GM18499 (cell line): Measurements from ENCODE around the gene RALGAPA2.

Experiments
- ATAC-seq: cut with Tn5 transposase; IDR thresholded peaks from one replicate; pipeline ENCODE4 v1.9.1; 2021; ENCODE audit warnings: moderate number of reproducible peaks; ENCODE audit not compliant: insufficient read depth, unreplicated experiment

Gene RALGAPA2

DNA sequence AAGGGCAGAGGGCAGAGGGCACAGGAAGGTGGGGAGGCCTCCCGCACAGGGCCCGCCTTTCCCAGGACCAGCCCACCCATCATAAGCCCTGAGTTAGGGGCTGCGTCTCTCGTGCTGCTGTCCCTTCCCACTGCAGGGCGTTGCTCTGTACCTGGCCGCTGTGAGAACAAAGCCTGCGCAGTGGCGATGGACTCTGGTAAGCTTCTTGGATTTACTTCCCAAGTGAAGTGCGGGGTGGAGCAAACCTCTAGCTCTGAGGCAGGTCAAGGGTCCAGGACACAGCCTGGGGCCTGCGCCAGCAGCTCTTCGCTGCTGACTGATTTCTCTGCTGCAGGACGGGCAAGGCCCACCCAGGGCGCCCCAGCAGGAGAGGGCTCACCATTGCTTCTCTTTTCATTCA, 320.7 kb downstream of the RALGAPA2 start:
- ATAC-seq: no peak

DNA sequence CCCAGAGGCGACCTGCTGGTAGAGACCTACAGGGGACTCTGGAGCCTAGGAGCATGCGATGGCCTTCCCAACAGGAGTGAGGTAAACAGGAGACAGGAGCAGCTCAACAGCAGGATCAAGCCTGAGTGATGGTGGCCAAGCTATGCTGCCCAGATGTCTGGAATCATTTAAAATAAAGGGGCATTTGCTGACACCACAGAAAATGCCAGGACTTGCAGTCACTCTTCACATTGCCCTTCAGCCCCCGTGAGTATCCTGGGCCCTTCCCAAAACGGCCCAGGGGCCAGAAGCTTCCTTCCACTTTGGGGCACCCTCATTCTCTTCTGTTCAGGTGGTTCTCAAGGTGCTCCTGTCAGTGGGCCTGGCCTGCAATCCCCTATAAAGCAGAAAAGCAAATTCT, 321.3 kb downstream of the RALGAPA2 start:
- ATAC-seq: no peak

DNA sequence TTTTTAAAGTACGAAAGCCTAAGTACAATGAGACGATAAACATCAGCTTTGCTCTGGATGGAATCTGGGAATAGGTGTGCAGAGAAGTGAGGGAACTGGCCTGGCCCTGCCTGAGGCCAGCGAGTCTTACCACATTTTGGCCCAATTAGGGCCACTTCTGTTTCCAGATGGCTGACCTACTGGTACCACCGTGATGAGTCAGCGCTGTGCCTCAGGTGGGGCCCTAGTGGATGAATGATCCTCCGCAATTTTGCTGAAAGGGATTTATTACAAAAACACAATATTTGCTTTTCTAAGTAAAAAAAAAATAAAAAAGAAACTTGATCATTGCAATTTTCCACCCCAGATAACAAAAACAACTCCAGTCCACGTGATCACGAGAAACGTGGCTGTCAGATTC, 322.1 kb downstream of the RALGAPA2 start:
- ATAC-seq: no peak

DNA sequence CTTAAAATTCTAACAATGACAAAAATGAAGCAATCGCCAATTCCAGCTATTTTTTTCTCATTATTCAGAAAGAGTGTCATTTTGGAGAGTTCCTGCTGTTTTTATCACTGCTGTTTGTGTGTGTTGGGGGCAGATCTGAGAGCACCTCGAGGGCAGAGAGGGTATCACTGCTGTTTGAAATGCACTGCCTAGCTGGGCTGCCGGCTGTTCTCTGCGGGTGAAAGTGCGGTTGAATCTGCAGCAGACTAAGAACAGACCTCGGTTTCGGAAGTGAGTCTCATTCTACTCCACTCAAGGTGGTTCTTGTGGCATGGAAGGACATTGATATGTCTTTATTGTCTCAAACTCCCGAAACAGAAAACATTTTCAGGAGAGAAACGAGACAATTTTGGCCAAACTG, 326.3 kb downstream of the RALGAPA2 start:
- ATAC-seq: no peak

DNA sequence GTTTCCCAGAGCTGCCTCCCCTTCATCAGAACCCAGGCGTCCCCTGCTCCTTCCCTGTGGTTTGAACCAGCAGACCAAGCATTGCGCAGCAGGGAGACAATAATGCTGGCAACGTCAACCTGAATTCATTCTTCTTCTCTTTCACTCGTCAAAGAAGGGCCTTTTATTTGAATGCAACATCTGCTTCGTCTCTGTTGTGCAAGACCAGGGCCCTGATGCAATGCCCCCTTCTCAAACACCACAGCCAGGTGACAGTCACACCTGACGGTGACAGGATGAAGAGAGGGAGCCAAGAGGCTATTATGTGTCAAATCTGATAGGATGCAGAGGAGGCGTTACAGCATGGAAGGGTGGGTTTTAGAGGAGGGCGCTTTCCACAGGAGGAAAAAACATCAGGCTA, 336.6 kb downstream of the RALGAPA2 start:
- no peak for ATAC-seq

DNA sequence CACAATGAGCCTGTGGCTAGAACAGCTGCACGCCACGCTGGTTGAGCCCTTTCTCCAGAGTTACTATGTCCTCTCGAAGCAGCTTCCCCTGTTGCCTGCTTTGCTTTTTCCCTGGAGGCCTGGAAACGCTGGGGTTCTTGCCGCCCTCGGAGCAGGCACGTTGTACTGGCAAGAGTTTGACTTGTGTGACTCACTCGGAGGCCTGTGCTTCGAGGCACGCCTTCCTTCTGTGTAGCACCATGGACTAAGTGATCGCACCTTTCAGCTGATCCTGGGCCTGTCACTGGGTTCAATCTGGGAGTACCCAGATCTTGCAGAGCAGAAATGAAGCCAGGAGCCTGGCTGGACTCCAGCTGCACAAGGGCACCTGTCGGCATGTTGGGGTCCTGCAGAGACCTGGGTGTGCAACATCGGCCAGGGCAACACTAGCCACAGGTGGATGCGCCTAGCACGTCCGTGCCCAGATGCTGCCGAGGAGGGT, 339.3 kb downstream of the RALGAPA2 start:
- no peak for ATAC-seq

DNA sequence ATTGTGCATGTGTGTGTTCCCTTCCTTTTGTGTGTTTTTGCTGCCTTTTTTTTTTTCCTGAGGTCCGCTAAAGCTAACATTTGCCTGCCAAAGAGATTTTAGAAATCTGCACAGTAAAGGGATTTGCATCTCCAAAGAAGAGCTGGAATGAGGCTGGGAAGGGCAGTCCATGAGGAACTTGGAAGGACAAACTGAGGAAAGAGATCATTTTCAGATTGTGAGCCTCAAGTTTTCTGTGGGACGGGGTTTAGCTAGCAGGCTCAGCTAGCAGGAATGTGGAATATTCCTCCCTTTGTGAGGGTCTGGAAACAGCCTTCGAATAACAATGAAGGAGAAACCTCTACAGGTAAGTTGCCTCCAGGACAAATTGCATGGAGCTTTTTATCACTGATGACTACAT, 340.8 kb downstream of the RALGAPA2 start:
- no peak for ATAC-seq

DNA sequence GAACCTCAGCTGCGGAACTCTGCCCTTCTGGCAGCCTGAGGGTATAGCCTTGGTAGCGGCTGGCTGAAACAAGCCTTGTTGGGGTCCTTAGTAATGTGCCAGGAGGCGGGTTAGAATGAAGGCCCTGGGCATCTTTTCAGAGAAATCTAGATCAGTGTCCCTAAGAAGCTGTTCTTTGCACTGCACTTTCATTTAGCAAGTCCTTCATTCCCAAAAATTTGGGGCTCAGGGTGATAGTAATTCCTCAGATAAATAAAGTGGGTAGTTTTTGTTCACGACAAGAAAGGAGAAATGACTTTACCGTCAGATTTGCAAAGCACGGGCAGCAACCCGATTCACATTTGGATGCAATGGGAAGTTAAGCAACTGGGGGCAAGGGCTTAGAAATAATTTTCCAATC, 341.4 kb downstream of the RALGAPA2 start:
- ATAC-seq: no peak

DNA sequence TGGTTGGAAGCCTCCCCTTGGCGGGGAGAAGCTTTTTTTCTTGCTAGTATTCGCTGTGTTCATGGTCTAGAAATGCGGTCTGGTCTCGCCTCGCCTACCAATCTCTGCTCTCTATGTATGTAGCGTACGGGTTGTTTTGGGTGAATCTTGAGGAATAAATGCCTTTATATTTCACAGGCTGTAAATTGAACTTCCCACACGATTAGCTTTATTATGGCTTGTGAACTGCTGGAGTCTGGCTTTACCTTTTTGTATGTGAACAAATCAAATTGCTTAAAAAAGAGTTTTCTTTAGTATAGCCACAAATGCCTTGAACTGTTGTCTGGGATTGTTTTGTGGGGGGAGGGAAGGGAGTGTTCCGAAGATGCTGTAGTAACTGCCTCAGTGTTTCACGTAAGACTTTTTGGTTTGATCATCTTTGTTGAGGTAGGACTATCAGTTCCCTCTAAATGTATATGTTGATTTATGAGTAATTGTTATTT, 342.3 kb downstream of the RALGAPA2 start:
- no peak for ATAC-seq

DNA sequence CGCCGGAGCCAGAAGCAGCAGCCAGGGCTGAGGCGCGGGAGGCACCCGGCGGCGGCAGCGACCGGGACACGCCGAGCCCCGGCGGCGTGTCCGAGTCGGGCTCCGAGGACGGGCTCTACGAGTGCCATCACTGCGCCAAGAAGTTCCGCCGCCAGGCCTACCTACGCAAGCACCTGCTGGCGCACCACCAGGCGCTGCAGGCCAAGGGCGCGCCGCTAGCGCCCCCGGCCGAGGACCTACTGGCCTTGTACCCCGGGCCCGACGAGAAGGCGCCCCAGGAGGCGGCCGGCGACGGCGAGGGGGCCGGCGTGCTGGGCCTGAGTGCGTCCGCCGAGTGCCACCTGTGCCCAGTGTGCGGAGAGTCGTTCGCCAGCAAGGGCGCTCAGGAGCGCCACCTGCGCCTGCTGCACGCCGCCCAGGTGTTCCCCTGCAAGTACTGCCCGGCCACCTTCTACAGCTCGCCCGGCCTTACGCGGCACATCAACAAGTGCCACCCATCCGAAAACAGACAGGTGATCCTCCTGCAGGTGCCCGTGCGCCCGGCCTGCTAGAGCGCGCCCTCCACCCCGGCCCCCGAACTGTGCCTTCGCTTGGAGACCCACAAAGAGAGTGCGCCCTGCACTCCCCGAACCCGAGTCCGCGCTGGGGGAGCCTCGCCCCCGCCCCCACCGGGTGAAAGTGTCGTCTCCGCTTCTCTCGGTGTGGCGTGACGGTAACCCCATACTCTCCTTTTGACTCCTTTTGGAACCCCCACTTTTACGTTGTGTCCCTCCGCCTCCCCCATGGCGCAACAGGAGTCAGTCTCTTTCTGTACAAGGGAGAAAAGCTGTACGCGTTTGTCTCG, 343.0 kb downstream of the RALGAPA2 start:
- no peak for ATAC-seq

DNA sequence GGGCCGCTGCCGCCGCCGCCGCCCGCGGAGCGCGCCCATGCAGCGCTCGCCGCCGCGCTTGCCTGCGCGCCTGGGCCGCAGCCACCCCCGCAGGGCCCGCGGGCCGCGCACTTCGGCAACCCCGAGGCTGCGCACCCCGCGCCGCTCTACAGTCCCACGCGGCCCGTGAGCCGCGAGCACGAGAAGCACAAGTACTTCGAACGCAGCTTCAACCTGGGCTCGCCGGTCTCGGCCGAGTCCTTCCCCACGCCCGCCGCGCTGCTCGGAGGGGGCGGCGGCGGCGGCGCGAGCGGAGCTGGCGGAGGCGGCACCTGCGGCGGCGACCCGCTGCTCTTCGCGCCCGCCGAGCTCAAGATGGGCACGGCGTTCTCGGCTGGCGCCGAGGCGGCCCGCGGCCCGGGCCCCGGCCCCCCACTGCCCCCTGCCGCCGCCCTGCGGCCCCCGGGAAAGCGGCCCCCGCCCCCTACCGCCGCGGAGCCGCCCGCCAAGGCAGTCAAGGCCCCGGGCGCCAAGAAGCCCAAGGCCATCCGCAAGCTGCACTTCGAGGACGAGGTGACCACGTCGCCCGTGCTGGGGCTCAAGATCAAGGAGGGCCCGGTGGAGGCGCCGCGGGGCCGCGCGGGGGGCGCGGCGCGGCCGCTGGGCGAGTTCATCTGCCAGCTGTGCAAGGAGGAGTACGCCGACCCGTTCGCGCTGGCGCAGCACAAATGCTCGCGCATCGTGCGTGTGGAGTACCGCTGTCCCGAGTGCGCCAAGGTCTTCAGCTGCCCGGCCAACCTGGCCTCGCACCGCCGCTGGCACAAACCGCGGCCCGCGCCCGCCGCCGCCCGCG, 343.8 kb downstream of the RALGAPA2 start:
- ATAC-seq: no peak

DNA sequence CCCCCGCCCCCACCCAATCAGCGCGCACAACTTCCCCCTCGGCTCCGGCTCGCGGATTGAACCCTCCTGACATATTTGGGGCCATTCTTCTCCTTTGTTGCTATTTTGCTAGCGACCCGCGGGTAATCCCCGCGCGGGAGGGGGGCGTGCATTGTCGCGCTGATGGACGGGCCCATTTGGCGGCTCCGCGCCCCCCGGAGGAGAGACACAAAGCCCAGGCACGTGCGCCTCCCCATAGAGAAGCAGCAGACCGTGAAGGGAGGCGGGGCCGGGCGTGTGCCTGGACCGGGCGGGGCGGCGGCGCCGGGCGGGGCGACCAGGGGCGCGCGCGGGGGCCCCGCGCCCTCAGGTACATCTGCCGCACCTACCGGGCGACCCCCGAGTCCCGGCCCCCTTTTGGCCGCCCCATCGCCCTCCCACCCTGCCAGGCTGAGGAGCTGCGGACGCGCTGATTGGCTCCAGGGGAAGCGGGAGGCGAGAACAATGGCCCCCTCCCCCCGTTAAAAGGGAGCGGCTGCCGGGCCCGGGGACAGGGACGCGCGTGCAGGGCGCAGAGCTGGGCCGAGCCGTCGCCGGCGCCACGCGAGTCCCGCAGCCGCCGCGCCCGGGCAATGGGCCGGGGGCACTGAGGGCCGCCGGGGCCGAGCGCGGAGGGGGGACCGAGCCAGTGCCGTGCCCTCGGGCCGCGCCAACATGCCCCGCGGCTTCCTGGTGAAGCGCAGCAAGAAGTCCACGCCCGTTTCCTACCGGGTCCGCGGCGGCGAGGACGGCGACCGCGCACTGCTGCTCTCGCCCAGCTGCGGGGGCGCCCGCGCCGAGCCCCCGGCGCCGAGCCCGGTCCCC, 344.6 kb downstream of the RALGAPA2 start, which contains the start of gene INSM1:
INSM1 (plus strand) TSS at position 530 of the 843 bp plus-strand sequence; CDS start at position 694, 164 bp downstream.
- no peak for ATAC-seq

DNA sequence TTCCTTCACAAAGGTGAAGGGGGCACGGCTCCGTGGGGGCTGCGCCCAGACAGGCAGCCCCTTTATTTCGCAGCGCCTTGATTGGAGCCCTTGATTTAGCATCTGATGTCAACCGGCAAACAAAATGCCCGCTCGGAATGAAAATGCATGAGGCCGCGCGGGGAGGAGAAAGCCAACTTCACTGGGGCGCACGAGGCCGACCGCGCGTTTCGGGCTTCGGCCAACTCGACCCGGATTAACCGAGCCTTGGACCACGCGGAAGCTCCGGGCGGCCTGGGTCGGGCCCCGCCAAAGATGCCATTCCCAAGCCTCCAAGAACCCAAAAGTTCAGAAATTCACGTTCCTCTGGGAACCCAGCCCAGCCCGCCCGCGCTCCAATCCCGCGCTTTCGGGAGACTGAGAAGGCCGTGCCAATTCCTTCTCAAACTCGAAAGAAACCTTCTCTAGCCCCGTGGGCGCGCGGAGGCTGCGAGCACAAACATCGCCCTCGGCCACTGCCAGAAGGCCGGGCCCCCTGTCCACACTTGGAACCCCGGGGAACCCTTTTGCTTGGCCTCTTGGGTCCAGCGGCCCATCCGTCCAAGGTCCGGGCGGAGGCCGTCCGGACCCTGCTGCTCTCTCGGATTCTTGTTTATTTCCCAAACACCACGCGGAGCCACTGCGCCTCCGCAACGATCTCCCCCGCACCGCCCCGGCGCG, 345.4 kb downstream of the RALGAPA2 start:
- no peak for ATAC-seq

DNA sequence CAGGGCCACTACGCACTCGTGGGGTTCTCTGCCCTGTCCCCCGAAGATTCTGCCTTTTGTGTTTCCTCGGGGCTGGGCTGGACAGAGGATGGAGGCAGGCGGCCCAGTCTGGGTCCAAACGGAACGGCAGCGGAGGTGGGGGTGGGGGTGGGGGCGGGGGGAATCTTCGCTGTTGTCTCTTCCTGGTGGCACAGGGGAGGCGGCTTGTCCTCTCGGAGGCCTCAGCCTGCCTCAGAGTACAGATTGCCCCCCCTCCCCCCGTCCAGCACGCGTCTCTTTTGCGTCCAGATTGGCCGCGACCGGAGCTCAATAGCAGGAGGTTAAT, 345.9 kb downstream of the RALGAPA2 start:
- no peak for ATAC-seq

DNA sequence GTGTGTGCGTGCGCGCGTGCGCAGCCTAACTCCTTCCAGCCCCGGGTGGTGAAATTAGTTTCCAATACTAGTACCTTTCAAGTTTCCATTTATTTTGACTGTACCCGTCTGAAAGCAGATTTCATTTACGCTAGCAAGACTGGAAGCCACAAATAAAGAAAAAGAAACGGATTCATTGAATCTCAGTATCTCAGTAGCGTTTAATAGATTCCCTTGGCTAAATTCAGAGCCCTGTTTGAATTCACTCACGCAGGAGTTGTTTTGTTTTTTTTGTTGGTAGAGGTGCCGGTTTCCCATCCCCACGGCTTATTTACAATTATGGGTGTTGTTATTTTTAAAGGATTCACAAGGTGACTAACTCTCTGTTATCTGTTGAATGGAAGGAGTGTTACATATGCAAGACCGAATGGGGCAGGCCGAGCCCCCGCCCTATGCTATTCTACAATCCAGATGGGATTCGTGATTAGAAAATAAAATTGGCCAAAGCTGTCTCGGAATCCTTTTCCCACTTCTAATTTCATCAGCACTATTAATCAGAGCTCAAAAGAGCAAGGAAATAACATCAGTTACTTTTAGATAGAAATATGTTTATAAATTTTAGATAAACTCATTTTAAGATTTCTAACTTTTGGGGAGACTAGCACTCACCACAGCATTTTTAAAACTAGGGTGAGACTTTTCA, 346.8 kb downstream of the RALGAPA2 start:
- no peak for ATAC-seq

DNA sequence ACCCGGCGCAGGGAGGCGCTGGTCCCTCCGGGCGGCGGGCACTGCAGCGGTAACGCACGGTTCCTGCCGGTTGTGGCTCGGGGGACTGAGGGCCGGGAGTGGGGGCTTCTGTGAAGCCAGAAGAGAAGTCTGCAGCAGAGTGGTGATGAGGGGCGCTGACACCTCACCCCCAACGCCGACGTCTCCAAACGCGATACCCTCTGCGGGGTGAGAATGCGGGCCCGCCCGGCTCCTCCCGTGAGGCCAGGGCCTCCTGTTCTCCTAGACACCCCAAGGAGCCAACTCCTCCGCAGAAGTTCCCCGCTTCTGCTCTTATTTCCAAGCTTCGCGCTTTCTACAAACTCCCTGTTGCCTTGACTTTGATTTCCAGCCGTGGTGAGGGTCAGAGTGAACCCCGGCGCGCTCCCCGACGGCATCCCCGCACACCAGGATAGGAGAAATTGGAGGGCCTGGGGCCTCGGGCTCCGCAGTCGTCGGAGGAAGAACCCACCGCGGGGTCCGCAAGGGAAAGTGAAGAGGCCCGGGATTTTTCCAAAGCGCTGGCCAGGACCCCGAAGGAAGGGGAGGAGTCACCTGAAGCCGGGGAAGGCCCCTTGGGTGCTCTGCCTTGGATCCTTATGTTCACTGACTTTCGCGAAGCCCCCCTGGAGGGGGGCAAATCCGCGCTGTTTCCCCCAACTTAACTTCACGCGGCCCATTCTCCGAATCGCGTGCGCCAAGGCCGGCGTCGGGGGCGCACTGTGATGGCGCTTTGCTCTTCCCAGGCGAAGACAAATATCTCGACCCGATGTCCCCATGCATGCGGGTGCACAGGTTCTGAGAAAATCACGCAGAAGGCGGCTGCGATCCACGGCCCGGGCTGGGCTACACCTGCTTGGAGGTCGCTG, 347.6 kb downstream of the RALGAPA2 start:
- ATAC-seq: no peak

DNA sequence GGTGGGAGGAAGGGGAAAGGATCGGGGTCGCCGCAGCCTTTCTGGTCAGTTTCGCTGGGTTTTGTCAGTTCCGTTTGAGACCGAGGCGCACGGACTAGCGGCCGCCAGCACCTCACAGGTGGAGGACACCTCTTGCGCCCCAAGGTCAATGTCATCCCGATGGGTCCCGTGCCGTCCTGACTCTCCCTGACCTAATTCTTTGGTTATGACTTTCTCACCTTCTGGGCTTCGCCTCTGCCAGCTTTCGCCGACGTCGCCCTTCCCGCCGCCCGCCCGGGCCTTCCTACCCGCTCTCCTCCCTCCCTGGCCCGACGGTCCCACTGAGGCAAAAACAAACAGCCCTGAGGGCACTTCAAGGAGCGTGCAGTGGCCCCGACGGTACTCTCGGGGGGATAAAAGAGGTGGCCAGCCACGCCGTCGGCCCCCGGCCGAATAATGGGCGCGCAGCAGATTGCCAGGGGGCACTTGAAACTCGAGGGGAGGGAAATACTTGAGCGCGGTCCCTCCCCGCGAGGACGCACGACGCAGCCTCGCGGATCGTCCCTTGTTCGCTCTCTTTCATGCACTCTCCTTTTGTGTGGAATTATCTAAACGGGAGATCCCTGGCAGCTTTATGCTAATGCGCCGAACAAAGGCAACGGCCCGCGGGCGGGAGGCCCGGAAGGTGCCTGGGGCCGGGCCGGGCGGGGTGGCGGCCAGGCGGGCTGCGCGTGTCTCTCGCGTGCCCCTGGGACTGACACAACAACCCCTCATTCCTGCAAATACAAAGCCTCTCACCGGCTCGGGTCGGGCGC, 348.4 kb downstream of the RALGAPA2 start:
- ATAC-seq: no peak

DNA sequence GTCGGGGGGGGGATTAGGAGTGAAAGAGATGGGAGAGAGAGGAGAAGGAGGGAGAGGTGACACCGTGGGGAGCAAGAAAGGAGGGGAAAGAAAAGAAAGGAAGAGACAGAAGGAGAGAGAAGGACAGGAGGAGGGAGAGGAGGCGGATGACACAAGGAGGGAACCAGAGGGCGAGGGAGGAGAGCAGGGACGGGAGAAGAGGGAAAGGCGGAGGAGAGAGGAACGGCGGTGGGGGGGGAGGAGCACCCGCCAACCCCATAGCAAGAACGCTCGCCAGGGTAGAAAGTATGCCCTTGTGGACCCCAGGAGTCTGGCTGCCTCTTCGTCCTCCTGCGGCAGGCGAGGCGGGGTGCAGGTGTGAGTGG, 349.0 kb downstream of the RALGAPA2 start:
- no peak for ATAC-seq
